CD14-positive monocyte (primary cell): Measurements from ENCODE around the gene TBC1D5. TPM values are rescaled to one million over a fixed set of nuclear protein-coding genes. Genes with fewer than 3 reads are reported as not detected.
A peak's percentile ranks its signal among the peaks of the same experiment; 100 is the strongest.

ENCODE experiments used
- DNase-seq, 3 donors: peaks; one replicate each; pipeline ENCODE4 v3.0.0-alpha.2; 2011 to 2022
- H2AFZ ChIP-seq: 2 replicates; pipeline ENCODE4 v1.6.0; 2012; ENCODE audit warnings: mild to moderate bottlenecking, low read depth, low read length, inconsistent platforms; ENCODE audit not compliant: insufficient read depth, poor library complexity, severe bottlenecking
- H3K27ac ChIP-seq, 2 donors: 1 replicate in 1 of 2; 2 replicates in 1 of 2; pipeline ENCODE4 v1.5.1; 2012 to 2013; ENCODE audit warnings: low read length in 2 of 2, control low read depth in 1 of 2, inconsistent platforms in 1 of 2, low read depth in 1 of 2, mild to moderate bottlenecking in 1 of 2
- H3K27me3 ChIP-seq, 2 donors: one replicate each; pipeline versions ENCODE4 v1.6.0 to v1.6.1; 2011 to 2013; ENCODE audit warnings: low read length in 2 of 2; ENCODE audit not compliant: control insufficient read depth in 2 of 2, insufficient read depth in 2 of 2
- H3K36me3 ChIP-seq, 2 donors: replicated peaks in 1 of 2; 1 replicate in 1 of 2; 2 replicates in 1 of 2; pipeline versions ENCODE4 v1.5.1 to v1.6.1; 2012 to 2013; ENCODE audit warnings: low read length in 2 of 2, control low read depth in 1 of 2, inconsistent platforms in 1 of 2, mild to moderate bottlenecking in 1 of 2; ENCODE audit not compliant: insufficient read depth in 2 of 2, control insufficient read depth in 1 of 2
- H3K4me1 ChIP-seq, 2 donors: 1 replicate in 1 of 2; 2 replicates in 1 of 2; pipeline versions ENCODE4 v1.5.1 to v1.6.1; 2012 to 2013; ENCODE audit warnings: low read length in 2 of 2, control low read depth in 1 of 2, inconsistent platforms in 1 of 2, mild to moderate bottlenecking in 1 of 2, moderate library complexity in 1 of 2; ENCODE audit not compliant: insufficient read depth in 2 of 2, control insufficient read depth in 1 of 2
- H3K4me2 ChIP-seq: replicated peaks from 2 replicates; pipeline ENCODE3; 2012; ENCODE audit warnings: low read length, moderate library complexity, mild to moderate bottlenecking; ENCODE audit not compliant: poor library complexity, severe bottlenecking; ENCODE audit errors: extremely low read depth
- H3K4me3 ChIP-seq, 3 experiments: fragments of 200-600 bp in 1 of 3; sonication (generic) in 1 of 3; replicated peaks in 1 of 3; 1 replicate in 2 of 3; 2 replicates in 1 of 3; pipeline ENCODE4 v1.5.1; 2011 to 2013; ENCODE audit warnings: low read length in 3 of 3, mild to moderate bottlenecking in 3 of 3, control low read depth in 2 of 3, low read depth in 2 of 3, inconsistent platforms in 1 of 3, moderate library complexity in 1 of 3
- H3K79me2 ChIP-seq: 2 replicates; pipeline ENCODE4 v1.6.0; 2012; ENCODE audit warnings: mild to moderate bottlenecking, control low read depth, inconsistent platforms, low read length, moderate library complexity; ENCODE audit not compliant: insufficient read depth
- H3K9ac ChIP-seq: 2 replicates; pipeline ENCODE4 v1.6.0; 2017; ENCODE audit warnings: low read length, mild to moderate bottlenecking; ENCODE audit not compliant: insufficient read depth, poor library complexity, severe bottlenecking
- H3K9me3 ChIP-seq, 2 donors: replicated peaks in 1 of 2; 1 replicate in 1 of 2; 2 replicates in 1 of 2; pipeline versions ENCODE4 v1.5.1 to v1.6.1; 2012 to 2013; ENCODE audit warnings: low read length in 2 of 2, control low read depth in 1 of 2; ENCODE audit not compliant: control insufficient read depth in 1 of 2, insufficient read depth in 1 of 2
- H4K20me1 ChIP-seq: 2 replicates; pipeline ENCODE4 v1.6.0; 2012; ENCODE audit warnings: mild to moderate bottlenecking, low read length, control low read depth, moderate library complexity; ENCODE audit not compliant: insufficient read depth
- H3K27ac Mint-ChIP-seq, 7 donors: one replicate each; pipeline ENCODE4 v1.8.0; 2020; ENCODE audit warnings: mild to moderate bottlenecking in 7 of 7, mixed read lengths in 7 of 7, moderate library complexity in 6 of 7, inconsistent platforms in 2 of 7
- H3K27me3 Mint-ChIP-seq, 3 donors: one replicate each; pipeline ENCODE4 v1.8.0; 2021 to 2022; ENCODE audit warnings: low read depth in 3 of 3, mild to moderate bottlenecking in 3 of 3, mixed read lengths in 3 of 3, moderate library complexity in 3 of 3, inconsistent platforms in 1 of 3
- H3K36me3 Mint-ChIP-seq, 2 donors: one replicate each; pipeline ENCODE4 v1.8.0; 2020; ENCODE audit warnings: mixed read lengths in 2 of 2, inconsistent platforms in 1 of 2, mild to moderate bottlenecking in 1 of 2
- H3K4me1 Mint-ChIP-seq: one replicate; pipeline ENCODE4 v1.8.0; 2020; ENCODE audit warnings: mild to moderate bottlenecking, mixed read lengths
- H3K4me3 Mint-ChIP-seq, 2 donors: one replicate each; pipeline ENCODE4 v1.8.0; 2020; ENCODE audit warnings: mild to moderate bottlenecking in 2 of 2, mixed read lengths in 2 of 2, moderate library complexity in 1 of 2
- H3K9me3 Mint-ChIP-seq, 7 donors: one replicate each; pipeline ENCODE4 v1.8.0; 2020 to 2022; ENCODE audit warnings: mixed read lengths in 7 of 7, mild to moderate bottlenecking in 6 of 7, moderate library complexity in 6 of 7, inconsistent platforms in 2 of 7
- WGBS: methylation state at CpG from one replicate; pipeline ENCODE4 v1.1.5; 2013; ENCODE audit warnings: missing lambda C conversion rate; ENCODE audit not compliant: insufficient coverage; 5-methylcytosine and 5-hydroxymethylcytosine counted together
- intact Hi-C, 2 donors: fragments of 100-400 bp; cut with micrococcal nuclease; formaldehyde crosslinking; loops; one replicate each; pipeline versions ENCODE4 v1.15.0 to v1.15.1; 2023
- polyA plus RNA-seq, 3 donors: library from polyadenylated mRNA; depleted of rRNA in 1 of 3; unstranded in 2 of 3; stranded (reverse) in 1 of 3; fragments of 300-500 nt in 2 of 3; fragments of >200 nt in 1 of 3; fragmentation: Illumina TruSeq in 2 of 3; gene quantifications; 1 replicate in 2 of 3; 2 replicates in 1 of 3; pipeline ENCODE4 v1.2.3, GENCODE V29; 2012 to 2021
- TF ChIP-seq, protein P1 (sequence below): fragments of 200-600 bp; IDR thresholded peaks from one replicate; pipeline ENCODE4 v1.8.0; 2022; ENCODE audit warnings: antibody characterized with exemption, mild to moderate bottlenecking

TBC1D5 gene
- polyA plus RNA-seq, 3 donors = 17.6 to 35.3 (median 21.0) TPM

GRCh38 chr3:17430582-17430981 is 311.8 kb downstream of the TBC1D5 start:
- Mint-ChIP-seq H3K9me3 (peaks cover 2 to 9% (median 2%) of the 10 kb centered on the region in 7 donors), H3K4me3 (no peak overlapping the region), H3K4me1 (no peaks in the 10 kb centered on the region), H3K27ac (no peak overlapping the region), H3K36me3 (peaks cover 13 to 20% of the 10 kb centered on the region in 2 donors), H3K27me3 (no peaks in the 10 kb centered on the region)
- Histone ChIP-seq H3K4me2 (no peak overlapping the region), H2AFZ (no peak overlapping the region), H3K79me2 (no peaks in the 10 kb centered on the region), H3K27me3 (no peaks in the 10 kb centered on the region), H3K27ac (no peak overlapping the region), H4K20me1 (no peaks in the 10 kb centered on the region), H3K36me3 (peaks cover 2 to 7% of the 10 kb centered on the region in 2 donors), H3K9ac (no peak overlapping the region), H3K9me3 (peaks cover 3 to 4% of the 10 kb centered on the region in 2 donors), H3K4me3 (no peak overlapping the region), H3K4me1 (no peaks in the 10 kb centered on the region)
- WGBS = no CpG with 5 or more reads among the region's 3 CpGs
- intact Hi-C loops = loop anchor here in 1 of 2 donors (10.0 kb wide), 1 partner anchor 414 kb away; no protein-coding TSS in a partner anchor
- no peak for DNase-seq
- TF ChIP-seq, protein P1, sequence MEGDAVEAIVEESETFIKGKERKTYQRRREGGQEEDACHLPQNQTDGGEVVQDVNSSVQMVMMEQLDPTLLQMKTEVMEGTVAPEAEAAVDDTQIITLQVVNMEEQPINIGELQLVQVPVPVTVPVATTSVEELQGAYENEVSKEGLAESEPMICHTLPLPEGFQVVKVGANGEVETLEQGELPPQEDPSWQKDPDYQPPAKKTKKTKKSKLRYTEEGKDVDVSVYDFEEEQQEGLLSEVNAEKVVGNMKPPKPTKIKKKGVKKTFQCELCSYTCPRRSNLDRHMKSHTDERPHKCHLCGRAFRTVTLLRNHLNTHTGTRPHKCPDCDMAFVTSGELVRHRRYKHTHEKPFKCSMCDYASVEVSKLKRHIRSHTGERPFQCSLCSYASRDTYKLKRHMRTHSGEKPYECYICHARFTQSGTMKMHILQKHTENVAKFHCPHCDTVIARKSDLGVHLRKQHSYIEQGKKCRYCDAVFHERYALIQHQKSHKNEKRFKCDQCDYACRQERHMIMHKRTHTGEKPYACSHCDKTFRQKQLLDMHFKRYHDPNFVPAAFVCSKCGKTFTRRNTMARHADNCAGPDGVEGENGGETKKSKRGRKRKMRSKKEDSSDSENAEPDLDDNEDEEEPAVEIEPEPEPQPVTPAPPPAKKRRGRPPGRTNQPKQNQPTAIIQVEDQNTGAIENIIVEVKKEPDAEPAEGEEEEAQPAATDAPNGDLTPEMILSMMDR = no peak

DNA sequence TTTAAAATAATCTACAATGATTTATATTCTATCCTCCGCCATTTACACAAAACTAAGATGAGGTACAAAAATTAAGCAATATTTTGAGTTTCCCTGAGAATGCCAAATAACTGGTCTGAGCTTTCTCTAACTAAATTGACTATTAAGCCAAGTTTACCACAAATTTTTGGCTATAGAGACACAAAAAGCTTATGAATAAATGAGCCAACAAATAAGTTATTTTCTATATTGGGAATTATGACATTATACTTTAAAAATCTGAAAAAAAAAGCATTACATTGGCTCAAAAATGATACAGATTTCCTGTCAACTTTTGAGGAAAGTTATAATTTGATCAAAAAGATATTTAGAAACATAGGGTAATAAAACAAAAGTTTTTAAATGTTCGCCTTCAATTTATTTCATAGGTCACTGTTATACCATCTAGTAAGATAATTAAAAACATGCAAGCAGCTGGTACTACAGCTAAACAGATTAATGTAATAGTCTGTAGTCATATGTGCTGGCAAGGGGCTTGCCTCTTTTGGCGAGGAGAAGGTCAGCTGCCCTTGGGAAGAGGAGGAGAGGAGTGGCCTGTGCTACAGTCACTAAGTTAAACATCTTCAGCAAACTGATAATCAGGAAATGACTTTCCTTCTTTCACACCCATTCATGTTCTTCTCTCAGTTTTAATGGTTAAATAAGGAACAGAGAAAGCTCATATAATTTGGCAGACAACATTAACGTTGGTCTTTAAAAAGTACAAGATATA is 318.5 kb downstream of the TBC1D5 start:
- Mint-ChIP-seq H3K9me3 (no peaks in the 10 kb centered on the region), H3K4me3 (no peak overlapping the region)
- intact Hi-C loops = no loop called here

More for the DNA sequence above, 318.5 kb downstream of the TBC1D5 start:
- Histone ChIP-seq H3K79me2 (no peaks in the 10 kb centered on the region), H3K27me3 (no peaks in the 10 kb centered on the region), H3K4me2 (no peak overlapping the region), H2AFZ (no peak overlapping the region), H3K9me3 (no peaks in the 10 kb centered on the region), H3K27ac (no peak overlapping the region), H3K4me3 (no peak overlapping the region), H3K36me3 (peaks cover 0 to 2% of the 10 kb centered on the region in 2 donors), H3K9ac (no peak overlapping the region), H3K4me1 (no peaks in the 10 kb centered on the region), H4K20me1 (no peaks in the 10 kb centered on the region)
- H3K27me3 Mint-ChIP-seq = no peaks in the 10 kb centered on the region
- peak overlapping the region in 1 of 7 donors; percentile 30 for H3K27ac Mint-ChIP-seq
- no CpG with 5 or more reads among the region's 4 CpGs for WGBS
- H3K4me1 Mint-ChIP-seq = no peaks in the 10 kb centered on the region
- H3K36me3 Mint-ChIP-seq = peaks cover 4 to 11% of the 10 kb centered on the region in 2 donors
- DNase-seq = no peak
- TF ChIP-seq, protein P1 = no peak
